Measurements from ENCODE around the gene CDH4. TPM values are rescaled to one million over a fixed set of nuclear protein-coding genes. Genes with fewer than 3 reads are reported as not detected.

The CDH4 gene
- total and polyA plus RNA-seq, 2 donors (not counting 3 experiments of a cell fraction or from before 2014, with no cell fraction given), result 0.17 to 0.51 TPM

DNA sequence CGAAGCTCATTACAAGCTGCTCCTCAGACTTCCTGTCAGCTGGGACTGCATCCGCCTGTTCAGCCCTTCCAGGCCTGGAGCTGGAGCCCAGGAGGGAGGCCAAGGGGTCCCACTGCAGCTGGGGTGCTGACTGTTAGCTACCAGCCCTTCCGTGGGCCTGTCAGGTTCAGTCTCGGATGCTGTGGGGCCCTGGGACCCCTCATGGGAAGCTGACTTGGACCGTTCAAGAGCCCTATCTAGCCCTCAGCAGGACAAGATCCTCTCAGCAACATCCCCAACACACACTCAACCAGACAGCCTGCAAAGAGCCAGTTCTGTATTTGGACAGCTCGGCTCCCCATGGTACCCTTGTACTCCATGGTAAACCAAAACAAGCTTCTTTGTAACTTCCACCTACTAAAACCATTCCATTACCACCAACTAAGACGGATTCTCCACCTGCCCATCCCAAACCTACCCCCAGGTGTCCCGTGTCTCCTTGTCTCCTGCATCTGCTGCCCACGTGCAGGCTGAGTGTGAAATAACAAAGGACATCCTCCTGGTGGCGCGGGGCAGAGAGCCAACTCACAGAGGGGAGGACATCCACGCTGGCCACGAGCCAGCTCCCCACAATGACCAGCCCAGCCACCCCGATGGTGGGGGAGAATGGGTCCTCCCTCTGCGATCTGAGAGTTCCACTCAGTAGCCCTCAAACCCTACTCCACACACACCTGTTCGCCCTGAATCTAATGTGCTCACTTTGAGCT is 702.4 kb downstream of the CDH4 start:
- Histone ChIP-seq H3K27ac (ENCODE audit: insufficient read depth, low read depth, low read length) (no peak overlapping the region), H2AFZ (ENCODE audit: low read depth, low read length) (no peak overlapping the region), H3K4me2 (ENCODE audit: insufficient read depth, low read length) (no peak overlapping the region), H3K4me3 (replicated peaks in 1 of 3; ENCODE audit: insufficient read depth in 1 of 3, low read depth in 1 of 3, low read length in 3 of 3) (no peak overlapping the region), H3K9me3 (replicated peaks; ENCODE audit: control insufficient read depth, insufficient read depth, low read length) (no peaks in the 10 kb centered on the region), H3K79me2 (ENCODE audit: control insufficient read depth, insufficient read depth, low read length) (no peaks in the 10 kb centered on the region), H3K27me3 (ENCODE audit: control insufficient read depth in 2 of 2, insufficient read depth in 2 of 2, low read length in 2 of 2) (no peaks in the 10 kb centered on the region), H4K20me1 (replicated peaks; ENCODE audit: control insufficient read depth, extremely low read depth, insufficient read depth, low read length) (no peaks in the 10 kb centered on the region), H3K9me1 (replicated peaks; ENCODE audit: control insufficient read depth, extremely low read depth, insufficient read depth, low read length) (no peaks in the 10 kb centered on the region), H3K36me3 (ENCODE audit: control insufficient read depth in 2 of 2, extremely low read depth in 1 of 2, insufficient read depth in 2 of 2, low read length in 2 of 2) (no peaks in the 10 kb centered on the region), H3K9ac (replicated peaks; ENCODE audit: extremely low read depth, insufficient read depth, low read length) (no peak overlapping the region), H3K4me1 (ENCODE audit: control insufficient read depth, extremely low read depth, insufficient read depth, low read length) (no peaks in the 10 kb centered on the region)
- FAIRE-seq (no peak), DNase-seq (ENCODE audit: low read depth, low spot score) (no peak)
- no TSS peak for BruUV-seq (replicated peaks)
- TF ChIP-seq EZH2 (IDR thresholded peaks at IDR 0.05; ENCODE audit: borderline replicate concordance, low read depth, low read length, severe bottlenecking) (no peak), FOS (IDR thresholded peaks at IDR 0.05; ENCODE audit: borderline replicate concordance, insufficient read depth, low read length) (no peak), POLR2A (IDR thresholded peaks at IDR 0.05; ENCODE audit: low read depth, low read length) (no peak), JUN (IDR thresholded peaks at IDR 0.05; ENCODE audit: borderline replicate concordance, insufficient read depth, insufficient read length, low read depth) (no peak), POLR2AphosphoS5 (IDR thresholded peaks at IDR 0.05; ENCODE audit: insufficient read depth, low read depth, low read length) (no peak), GATA2 (IDR thresholded peaks at IDR 0.05; ENCODE audit: insufficient read depth, insufficient read length, low read depth, low read length) (no peak), MYC (IDR thresholded peaks at IDR 0.05; ENCODE audit: low read depth, low read length) (no peak)
- TF ChIP-seq, protein P1, sequence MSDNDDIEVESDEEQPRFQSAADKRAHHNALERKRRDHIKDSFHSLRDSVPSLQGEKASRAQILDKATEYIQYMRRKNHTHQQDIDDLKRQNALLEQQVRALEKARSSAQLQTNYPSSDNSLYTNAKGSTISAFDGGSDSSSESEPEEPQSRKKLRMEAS (IDR thresholded peaks at IDR 0.05; ENCODE audit: insufficient read depth, insufficient read length), result no peak
- TF ChIP-seq, protein P2, sequence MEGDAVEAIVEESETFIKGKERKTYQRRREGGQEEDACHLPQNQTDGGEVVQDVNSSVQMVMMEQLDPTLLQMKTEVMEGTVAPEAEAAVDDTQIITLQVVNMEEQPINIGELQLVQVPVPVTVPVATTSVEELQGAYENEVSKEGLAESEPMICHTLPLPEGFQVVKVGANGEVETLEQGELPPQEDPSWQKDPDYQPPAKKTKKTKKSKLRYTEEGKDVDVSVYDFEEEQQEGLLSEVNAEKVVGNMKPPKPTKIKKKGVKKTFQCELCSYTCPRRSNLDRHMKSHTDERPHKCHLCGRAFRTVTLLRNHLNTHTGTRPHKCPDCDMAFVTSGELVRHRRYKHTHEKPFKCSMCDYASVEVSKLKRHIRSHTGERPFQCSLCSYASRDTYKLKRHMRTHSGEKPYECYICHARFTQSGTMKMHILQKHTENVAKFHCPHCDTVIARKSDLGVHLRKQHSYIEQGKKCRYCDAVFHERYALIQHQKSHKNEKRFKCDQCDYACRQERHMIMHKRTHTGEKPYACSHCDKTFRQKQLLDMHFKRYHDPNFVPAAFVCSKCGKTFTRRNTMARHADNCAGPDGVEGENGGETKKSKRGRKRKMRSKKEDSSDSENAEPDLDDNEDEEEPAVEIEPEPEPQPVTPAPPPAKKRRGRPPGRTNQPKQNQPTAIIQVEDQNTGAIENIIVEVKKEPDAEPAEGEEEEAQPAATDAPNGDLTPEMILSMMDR (IDR thresholded peaks at IDR 0.05; ENCODE audit: extremely low read depth in 1 of 2, insufficient read depth in 1 of 2, low read depth in 1 of 2, low read length in 2 of 2), result no peak
- dilution Hi-C loops (cut with MboI; ENCODE audit: extremely low pct_ligation_motif_present, low sequenced_read_pairs) (no loop called here), intact Hi-C loops (cut with micrococcal nuclease) (no loop called here)
- POLR2A ChIA-PET, result no interaction called here
- CTCF ChIA-PET, result no interaction called here

All from endothelial cell of umbilical vein (primary cell).